ENCODE measurements around the gene ACTN4.

DNA sequence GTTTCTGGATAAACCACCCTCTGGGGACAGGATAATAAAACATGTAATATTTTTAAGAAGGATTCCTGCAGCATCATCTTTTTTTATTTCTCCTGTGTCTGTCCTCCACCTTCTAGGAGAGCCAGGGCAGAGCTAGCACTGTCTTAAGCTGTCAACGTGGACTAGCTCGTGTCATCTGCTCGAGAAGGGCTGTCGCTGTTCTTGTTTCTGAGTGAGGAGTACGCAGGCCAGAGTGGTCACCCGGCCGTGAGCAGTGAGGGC is 83.0 kb downstream of the ACTN4 start:
- TF ChIP-seq, protein P1, sequence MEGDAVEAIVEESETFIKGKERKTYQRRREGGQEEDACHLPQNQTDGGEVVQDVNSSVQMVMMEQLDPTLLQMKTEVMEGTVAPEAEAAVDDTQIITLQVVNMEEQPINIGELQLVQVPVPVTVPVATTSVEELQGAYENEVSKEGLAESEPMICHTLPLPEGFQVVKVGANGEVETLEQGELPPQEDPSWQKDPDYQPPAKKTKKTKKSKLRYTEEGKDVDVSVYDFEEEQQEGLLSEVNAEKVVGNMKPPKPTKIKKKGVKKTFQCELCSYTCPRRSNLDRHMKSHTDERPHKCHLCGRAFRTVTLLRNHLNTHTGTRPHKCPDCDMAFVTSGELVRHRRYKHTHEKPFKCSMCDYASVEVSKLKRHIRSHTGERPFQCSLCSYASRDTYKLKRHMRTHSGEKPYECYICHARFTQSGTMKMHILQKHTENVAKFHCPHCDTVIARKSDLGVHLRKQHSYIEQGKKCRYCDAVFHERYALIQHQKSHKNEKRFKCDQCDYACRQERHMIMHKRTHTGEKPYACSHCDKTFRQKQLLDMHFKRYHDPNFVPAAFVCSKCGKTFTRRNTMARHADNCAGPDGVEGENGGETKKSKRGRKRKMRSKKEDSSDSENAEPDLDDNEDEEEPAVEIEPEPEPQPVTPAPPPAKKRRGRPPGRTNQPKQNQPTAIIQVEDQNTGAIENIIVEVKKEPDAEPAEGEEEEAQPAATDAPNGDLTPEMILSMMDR (IDR thresholded peaks at IDR 0.05), result no peak
- TF ChIP-seq, protein P2, sequence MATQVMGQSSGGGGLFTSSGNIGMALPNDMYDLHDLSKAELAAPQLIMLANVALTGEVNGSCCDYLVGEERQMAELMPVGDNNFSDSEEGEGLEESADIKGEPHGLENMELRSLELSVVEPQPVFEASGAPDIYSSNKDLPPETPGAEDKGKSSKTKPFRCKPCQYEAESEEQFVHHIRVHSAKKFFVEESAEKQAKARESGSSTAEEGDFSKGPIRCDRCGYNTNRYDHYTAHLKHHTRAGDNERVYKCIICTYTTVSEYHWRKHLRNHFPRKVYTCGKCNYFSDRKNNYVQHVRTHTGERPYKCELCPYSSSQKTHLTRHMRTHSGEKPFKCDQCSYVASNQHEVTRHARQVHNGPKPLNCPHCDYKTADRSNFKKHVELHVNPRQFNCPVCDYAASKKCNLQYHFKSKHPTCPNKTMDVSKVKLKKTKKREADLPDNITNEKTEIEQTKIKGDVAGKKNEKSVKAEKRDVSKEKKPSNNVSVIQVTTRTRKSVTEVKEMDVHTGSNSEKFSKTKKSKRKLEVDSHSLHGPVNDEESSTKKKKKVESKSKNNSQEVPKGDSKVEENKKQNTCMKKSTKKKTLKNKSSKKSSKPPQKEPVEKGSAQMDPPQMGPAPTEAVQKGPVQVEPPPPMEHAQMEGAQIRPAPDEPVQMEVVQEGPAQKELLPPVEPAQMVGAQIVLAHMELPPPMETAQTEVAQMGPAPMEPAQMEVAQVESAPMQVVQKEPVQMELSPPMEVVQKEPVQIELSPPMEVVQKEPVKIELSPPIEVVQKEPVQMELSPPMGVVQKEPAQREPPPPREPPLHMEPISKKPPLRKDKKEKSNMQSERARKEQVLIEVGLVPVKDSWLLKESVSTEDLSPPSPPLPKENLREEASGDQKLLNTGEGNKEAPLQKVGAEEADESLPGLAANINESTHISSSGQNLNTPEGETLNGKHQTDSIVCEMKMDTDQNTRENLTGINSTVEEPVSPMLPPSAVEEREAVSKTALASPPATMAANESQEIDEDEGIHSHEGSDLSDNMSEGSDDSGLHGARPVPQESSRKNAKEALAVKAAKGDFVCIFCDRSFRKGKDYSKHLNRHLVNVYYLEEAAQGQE (IDR thresholded peaks at IDR 0.05; ENCODE audit: insufficient read depth in 1 of 2, low read depth in 2 of 2, low read length in 1 of 2), result no peak
- peak; percentile 38; the same call in 1 of the 2 replicates for TF ChIP-seq POLR2AphosphoS5 (IDR thresholded peaks at IDR 0.05; ENCODE audit: low read depth, low read length)
- TF ChIP-seq TCF7L2 (IDR thresholded peaks at IDR 0.05; ENCODE audit: low read depth, low read length), result no peak

Data from Panc1 (cell line).